ENCODE measurements around the gene ACSM5.

Gene ACSM5

DNA sequence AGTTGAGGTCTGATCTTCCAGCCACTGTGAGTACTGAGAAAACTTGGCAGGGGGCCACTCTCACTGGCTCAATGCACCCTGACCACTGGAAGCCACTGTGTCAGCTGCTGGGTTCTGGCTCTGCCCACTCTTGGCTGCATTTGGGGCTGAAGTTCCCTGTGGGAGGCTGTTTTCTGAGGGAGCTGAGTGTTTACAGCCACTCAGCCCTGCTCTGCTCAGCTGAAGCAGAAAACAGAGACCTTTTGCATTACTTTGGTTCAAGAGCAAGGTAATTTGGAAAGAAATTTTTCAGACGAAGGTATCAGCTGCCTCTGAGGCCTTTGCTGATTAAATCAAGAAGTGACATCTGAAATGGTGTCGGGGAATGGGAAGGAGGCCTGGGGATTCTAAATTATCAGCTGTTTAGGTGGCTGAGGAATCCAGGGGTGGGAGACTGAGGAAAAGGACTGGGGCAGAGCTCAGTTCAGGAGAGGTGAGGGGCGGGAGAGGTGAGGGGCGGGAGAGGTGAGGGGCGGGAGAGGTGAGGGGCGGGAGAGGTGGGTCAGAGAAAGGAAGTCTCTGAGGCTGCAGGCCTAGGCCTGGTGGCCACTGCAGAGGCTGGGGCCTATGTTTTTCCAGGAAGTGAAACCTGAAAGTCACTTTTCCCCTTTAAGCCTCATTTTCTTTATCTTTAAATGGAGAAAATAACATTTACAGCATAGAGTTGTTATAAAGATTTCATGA, at the start of gene ACSM5:
Gene ACSM5, plus strand, starts transcription at position 137 of the 723 bp plus-strand sequence. CDS start 1,951 bp downstream, outside the sequence.
- no peak within 1 kb of the TSS for H3K4me3 ChIP-seq (ENCODE audit: low read depth, low read length)
- no peak for DNase-seq
- no peak within 1 kb of the TSS for H3K27ac ChIP-seq
- H3K36me3 ChIP-seq (replicated peaks): no peaks in the 10 kb centered on the region
- in situ Hi-C loops (cut with HindIII; ENCODE audit: low pct_ligation_motif_present, low sequenced_read_pairs): no loop called here
- no peaks in the 10 kb centered on the region for H3K27me3 ChIP-seq (replicated peaks)
- TF ChIP-seq CTCF (IDR thresholded peaks at IDR 0.05; ENCODE audit: low read depth, low read length, missing control alignments): no peak

GRCh38 chr16:20359997-20360396, 49.3 kb upstream of the ACSM5 start:
- DNase-seq: no peak
- no peak for TF ChIP-seq CTCF (IDR thresholded peaks at IDR 0.05; ENCODE audit: low read depth, low read length, missing control alignments)
- in situ Hi-C loops (cut with HindIII; ENCODE audit: low pct_ligation_motif_present, low sequenced_read_pairs): no loop called here

DNA sequence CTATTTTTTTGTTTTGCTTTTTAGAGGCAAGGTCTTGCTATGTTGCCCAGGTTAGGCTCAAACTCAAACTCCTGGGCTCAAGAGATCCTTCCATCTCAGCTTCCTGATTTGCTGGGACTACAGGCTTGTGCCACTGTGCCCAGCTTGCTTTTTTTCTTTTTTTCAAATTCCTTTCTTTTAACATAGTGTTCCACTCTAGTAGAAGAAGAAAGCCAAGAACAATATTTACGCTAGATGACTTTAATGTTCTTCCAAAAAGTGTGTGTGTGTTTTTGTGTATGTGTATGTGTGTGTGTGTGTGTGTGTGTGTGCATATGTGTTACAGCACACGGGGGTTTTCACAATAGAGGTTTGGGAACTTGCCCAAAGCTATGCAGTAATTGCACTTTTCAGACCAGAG, 46.1 kb upstream of the ACSM5 start:
- in situ Hi-C loops (cut with HindIII; ENCODE audit: low pct_ligation_motif_present, low sequenced_read_pairs): no loop called here
- no peak overlapping the region for H3K4me3 ChIP-seq (ENCODE audit: low read depth, low read length)
- H3K27me3 ChIP-seq (replicated peaks): no peaks in the 10 kb centered on the region
- no peak for TF ChIP-seq CTCF (IDR thresholded peaks at IDR 0.05; ENCODE audit: low read depth, low read length, missing control alignments)
- no peak for DNase-seq
- H3K27ac ChIP-seq: no peak overlapping the region
- H3K36me3 ChIP-seq (replicated peaks): no peaks in the 10 kb centered on the region

More at GRCh38 chr16:20359997-20360396, 49.3 kb upstream of the ACSM5 start:
- Histone ChIP-seq H3K27me3 (replicated peaks) (no peaks in the 10 kb centered on the region), H3K36me3 (replicated peaks) (no peaks in the 10 kb centered on the region), H3K4me3 (ENCODE audit: low read depth, low read length) (no peak overlapping the region), H3K27ac (no peak overlapping the region)

- H3K4me3 ChIP-seq (ENCODE audit: low read depth, low read length): no peak overlapping the region
- no peak for TF ChIP-seq CTCF (IDR thresholded peaks at IDR 0.05; ENCODE audit: low read depth, low read length, missing control alignments)
- no peak overlapping the region for H3K27ac ChIP-seq
- no peaks in the 10 kb centered on the region for H3K27me3 ChIP-seq (replicated peaks)
- DNase-seq: no peak
- H3K36me3 ChIP-seq (replicated peaks): no peaks in the 10 kb centered on the region
- in situ Hi-C loops (cut with HindIII; ENCODE audit: low pct_ligation_motif_present, low sequenced_read_pairs): no loop called here
Observed at GRCh38 chr16:20364051-20364450, 45.3 kb upstream of the ACSM5 start.

DNA sequence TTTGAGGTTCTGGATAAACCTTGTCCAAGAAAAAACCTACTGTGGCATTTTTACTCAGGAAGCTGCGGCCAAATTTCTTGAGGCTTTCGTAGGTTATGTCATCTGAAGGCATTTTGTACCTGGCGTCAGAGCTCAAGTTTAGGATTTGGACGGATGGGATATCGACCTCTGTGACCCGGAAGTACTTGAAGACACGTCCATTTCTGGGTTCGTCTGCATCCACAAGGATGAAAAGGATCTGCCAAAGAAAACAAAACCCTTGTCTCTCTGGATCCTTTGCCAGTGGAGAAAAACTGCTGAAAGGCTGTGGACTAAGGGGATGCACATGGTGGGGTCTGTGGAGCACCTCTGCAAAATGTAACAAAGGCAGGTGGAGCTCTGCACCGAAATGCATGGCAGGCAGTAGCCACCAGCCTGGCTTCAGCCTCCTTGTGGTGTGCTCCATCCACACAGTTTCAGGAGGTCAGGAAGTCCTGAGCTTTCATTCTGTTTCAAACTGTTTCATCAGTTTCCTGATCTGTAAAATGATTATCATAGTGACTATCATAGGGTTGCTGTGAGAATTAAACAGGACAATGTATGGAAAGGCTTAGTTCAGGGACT, 39.8 kb upstream of the ACSM5 start:
- DNase-seq: no peak
- in situ Hi-C loops (cut with HindIII; ENCODE audit: low pct_ligation_motif_present, low sequenced_read_pairs): no loop called here
- no peaks in the 10 kb centered on the region for H3K27me3 ChIP-seq (replicated peaks)
- no peak for TF ChIP-seq CTCF (IDR thresholded peaks at IDR 0.05; ENCODE audit: low read depth, low read length, missing control alignments)
- no peak overlapping the region for H3K4me3 ChIP-seq (ENCODE audit: low read depth, low read length)
- no peaks in the 10 kb centered on the region for H3K36me3 ChIP-seq (replicated peaks)
- H3K27ac ChIP-seq: no peak overlapping the region
